Measurements from ENCODE around the gene LYPD4. TPM values are rescaled to one million over a fixed set of nuclear protein-coding genes. Genes with fewer than 3 reads are reported as not detected.
A peak's percentile ranks its signal among the peaks of the same experiment; 100 is the strongest.

Gene LYPD4
- polyA plus RNA-seq, 2 of the 4 experiments (the other 2 are of a cell fraction), result not detected

DNA sequence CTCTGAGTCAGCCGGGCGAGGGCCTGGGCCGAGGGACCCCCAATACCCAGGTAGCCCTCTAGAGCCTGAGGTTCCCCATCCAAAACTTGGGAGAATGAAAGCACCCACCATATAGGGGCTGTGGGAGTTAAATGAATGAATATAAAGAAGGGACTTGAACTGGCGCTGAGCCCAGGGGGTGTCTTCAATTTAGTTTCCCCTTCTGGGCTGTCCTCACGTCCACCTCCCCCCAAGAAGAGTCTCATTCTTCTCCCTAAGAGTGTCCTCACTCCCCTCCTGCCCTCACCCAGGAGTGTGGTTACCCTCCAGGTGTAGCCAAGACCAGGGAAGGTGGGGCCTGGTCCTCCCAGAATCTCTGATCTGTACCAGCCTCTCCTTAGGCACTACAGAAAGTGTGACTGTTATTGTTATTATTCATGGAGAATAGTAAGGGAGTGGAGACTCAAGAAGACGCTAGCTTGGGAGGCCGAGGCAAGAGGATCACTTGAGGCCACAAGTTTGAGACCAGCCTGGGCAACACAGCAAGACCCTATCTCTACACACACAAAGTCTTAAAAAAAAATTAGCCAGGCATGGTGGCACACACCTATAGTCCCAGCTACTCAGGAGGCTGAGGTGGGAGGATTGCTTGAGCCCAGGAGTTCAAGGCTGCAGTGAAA is 35.3 kb upstream of the LYPD4 start (continued):
- TF ChIP-seq NPAS2 (CRISPR knock-in tag; IDR thresholded peaks at IDR 0.05; ENCODE audit: borderline replicate concordance) (no peak), NFE2L2 (conservative IDR thresholded peaks at IDR 0.05; ENCODE audit: low read length) (no peak), MYC (IDR thresholded peaks at IDR 0.05; ENCODE audit: borderline replicate concordance, low read length) (no peak), SMC3 (IDR thresholded peaks at IDR 0.05) (no peak)

- H3K27ac ChIP-seq, result no peak overlapping the region
- H3K4me2 ChIP-seq, result no peak overlapping the region
- no peaks in the 10 kb centered on the region for H3K9me3 ChIP-seq
- H3K4me1 ChIP-seq, result peaks cover 10% of the 10 kb centered on the region
- no peak overlapping the region for H3K4me3 ChIP-seq
- 77% methylated on average over 21 of the region's 21 CpGs for WGBS (ENCODE audit: missing lambda C conversion rate)
- FAIRE-seq (no peak), DNase-seq (ENCODE audit: low read depth in 1 of 2, low spot score in 1 of 2) (no peak), ATAC-seq (no peak)
- POLR2A ChIA-PET, result no interaction called here
- TF ChIP-seq POLR2A (IDR thresholded peaks at IDR 0.05; ENCODE audit: low read length) (0 out of 2 replicates have a peak, but pooled peaks have one; percentile 2), RCOR1 (IDR thresholded peaks at IDR 0.05; ENCODE audit: low read depth, low read length) (no peak)
- CTCF ChIA-PET, result interaction anchor here (1.5 kb wide), 1 partner anchor 20 kb away, joined by 3 read pairs; no protein-coding TSS in a partner anchor
Observed at GRCh38 chr19:41879080-41879479, 34.6 kb upstream of the LYPD4 start.

DNA sequence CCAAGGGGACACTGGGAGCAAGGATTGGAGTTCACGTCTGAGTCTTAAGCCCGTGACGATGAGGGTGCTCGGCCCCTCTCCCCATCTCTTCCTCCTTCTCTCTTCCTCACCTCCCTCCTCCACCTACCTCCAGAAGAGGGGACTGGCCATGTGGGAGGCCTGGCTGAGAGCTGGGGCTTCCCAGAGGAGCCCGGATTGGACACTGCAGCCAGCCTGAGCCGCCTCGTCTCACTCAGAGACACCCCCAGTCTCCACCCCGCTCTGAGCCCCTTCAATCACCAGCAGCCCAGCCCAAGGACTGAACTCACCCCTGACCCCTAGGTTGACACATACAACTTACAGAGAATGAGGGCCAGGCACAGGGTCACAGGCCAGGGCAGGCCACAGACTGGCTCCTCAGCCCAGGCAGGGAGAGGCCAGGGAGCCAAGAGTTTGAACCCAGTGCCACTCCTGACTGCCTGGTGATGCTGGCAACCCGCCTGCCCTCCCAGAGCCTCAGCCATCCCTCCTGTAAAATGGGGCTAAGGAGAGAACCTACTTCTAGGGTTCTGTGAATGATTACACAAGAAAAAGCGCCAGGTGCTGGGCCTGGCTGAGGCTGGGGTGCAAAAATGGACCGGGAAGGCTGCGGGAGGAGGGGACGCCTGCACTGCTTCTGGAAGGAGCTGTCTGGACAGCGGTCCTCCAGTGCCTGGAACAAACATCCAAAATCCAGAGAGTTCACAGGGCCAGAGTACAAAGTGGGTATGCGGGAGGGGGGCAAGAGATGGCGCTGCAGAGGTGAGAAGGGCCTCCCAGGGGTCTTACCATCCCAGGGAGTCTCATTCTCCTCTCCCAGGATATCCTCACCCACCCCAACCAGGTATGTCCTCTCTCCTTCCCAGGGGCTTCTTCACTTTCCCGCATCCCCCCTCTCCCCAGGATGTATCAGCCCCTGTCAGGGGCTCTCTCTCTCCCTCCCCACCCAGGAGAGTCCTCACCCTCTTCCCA is 33.7 kb upstream of the LYPD4 start:
- ChIA-PET POLR2A (no interaction called here), CTCF (interaction anchor here (1.3 to 8.4 kb wide), 6 partner anchors 8 to 80 kb away, joined by 3 to 87 read pairs (median 6); partner anchors contain the start of gene RABAC1)
- WGBS (ENCODE audit: missing lambda C conversion rate), result 83% methylated on average over 17 of the region's 17 CpGs
- TF ChIP-seq HDAC2 (IDR thresholded peaks at IDR 0.05) (no peak), TP53 (CRISPR knock-in tag; IDR thresholded peaks at IDR 0.05) (no peak), CEBPB (IDR thresholded peaks at IDR 0.05) (no peak), TFCP2L1 (CRISPR knock-in tag; IDR thresholded peaks at IDR 0.05) (no peak), POLR2A (IDR thresholded peaks at IDR 0.05; ENCODE audit: low read length) (no peak), MYC (IDR thresholded peaks at IDR 0.05; ENCODE audit: borderline replicate concordance, low read length) (no peak), E2F6 (IDR thresholded peaks at IDR 0.05; ENCODE audit: borderline replicate concordance, low read depth) (no peak), SREBF2 (IDR thresholded peaks at IDR 0.05) (no peak), HEYL (CRISPR knock-in tag; IDR thresholded peaks at IDR 0.05) (no peak), EHF (CRISPR knock-in tag; IDR thresholded peaks at IDR 0.05) (no peak), JUN (IDR thresholded peaks at IDR 0.05) (no peak)
- TF ChIP-seq, protein P1, sequence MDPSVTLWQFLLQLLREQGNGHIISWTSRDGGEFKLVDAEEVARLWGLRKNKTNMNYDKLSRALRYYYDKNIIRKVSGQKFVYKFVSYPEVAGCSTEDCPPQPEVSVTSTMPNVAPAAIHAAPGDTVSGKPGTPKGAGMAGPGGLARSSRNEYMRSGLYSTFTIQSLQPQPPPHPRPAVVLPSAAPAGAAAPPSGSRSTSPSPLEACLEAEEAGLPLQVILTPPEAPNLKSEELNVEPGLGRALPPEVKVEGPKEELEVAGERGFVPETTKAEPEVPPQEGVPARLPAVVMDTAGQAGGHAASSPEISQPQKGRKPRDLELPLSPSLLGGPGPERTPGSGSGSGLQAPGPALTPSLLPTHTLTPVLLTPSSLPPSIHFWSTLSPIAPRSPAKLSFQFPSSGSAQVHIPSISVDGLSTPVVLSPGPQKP (IDR thresholded peaks at IDR 0.05; ENCODE audit: low read depth, low read length), result no peak
- TF ChIP-seq, protein P2, sequence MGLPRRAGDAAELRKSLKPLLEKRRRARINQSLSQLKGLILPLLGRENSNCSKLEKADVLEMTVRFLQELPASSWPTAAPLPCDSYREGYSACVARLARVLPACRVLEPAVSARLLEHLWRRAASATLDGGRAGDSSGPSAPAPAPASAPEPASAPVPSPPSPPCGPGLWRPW (IDR thresholded peaks at IDR 0.05), result no peak
- DNase-seq (ENCODE audit: low read depth in 1 of 2, low spot score in 1 of 2) (no peak), ATAC-seq (no peak), FAIRE-seq (no peak)
- H3K9me3 ChIP-seq, result no peaks in the 10 kb centered on the region
- no peak overlapping the region for H3K4me2 ChIP-seq
- peaks cover 10% of the 10 kb centered on the region for H3K4me1 ChIP-seq
- H3K4me3 ChIP-seq, result no peak overlapping the region
- H3K27ac ChIP-seq, result no peak overlapping the region; a peak in 1 of 6 replicates
